B cell (primary cell): ENCODE data around the gene DENND2C.

Source experiments
- EZH2 ChIP-seq: IDR thresholded peaks from 2 replicates; pipeline ENCODE4 v1.6.1; 2012; ENCODE audit warnings: borderline replicate concordance, low read depth, mild to moderate bottlenecking, moderate library complexity, low read length; ENCODE audit not compliant: insufficient read depth, poor library complexity, severe bottlenecking
- TF ChIP-seq, protein P1 (sequence below): fragments of 200-600 bp; IDR thresholded peaks from one replicate; pipeline ENCODE4 v1.8.0; 2022; ENCODE audit warnings: antibody characterized with exemption, mild to moderate bottlenecking

DNA sequence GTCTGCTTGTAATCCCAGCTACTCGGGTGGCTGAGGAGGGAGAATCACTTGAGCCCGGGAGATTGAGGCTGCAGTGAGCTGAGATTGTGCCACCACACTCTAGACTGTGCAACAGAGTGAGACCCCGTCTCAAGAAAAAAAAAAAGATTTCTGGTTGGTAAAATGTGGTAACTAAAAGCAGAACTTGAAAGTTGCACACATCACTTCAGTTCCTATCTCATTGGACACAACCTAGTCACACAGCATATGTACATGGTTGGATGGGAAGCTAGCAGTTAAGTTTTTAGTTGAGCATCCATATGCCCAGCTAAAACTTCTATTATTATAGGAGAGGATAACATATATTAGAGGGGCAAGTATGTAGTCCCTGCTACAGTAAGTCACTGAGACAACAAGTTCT is 110.5 kb downstream of the DENND2C start:
- TF ChIP-seq, protein P1, sequence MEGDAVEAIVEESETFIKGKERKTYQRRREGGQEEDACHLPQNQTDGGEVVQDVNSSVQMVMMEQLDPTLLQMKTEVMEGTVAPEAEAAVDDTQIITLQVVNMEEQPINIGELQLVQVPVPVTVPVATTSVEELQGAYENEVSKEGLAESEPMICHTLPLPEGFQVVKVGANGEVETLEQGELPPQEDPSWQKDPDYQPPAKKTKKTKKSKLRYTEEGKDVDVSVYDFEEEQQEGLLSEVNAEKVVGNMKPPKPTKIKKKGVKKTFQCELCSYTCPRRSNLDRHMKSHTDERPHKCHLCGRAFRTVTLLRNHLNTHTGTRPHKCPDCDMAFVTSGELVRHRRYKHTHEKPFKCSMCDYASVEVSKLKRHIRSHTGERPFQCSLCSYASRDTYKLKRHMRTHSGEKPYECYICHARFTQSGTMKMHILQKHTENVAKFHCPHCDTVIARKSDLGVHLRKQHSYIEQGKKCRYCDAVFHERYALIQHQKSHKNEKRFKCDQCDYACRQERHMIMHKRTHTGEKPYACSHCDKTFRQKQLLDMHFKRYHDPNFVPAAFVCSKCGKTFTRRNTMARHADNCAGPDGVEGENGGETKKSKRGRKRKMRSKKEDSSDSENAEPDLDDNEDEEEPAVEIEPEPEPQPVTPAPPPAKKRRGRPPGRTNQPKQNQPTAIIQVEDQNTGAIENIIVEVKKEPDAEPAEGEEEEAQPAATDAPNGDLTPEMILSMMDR, result no peak
- TF ChIP-seq EZH2, result no peak
